SK-N-SH (cell line): Measurements from ENCODE around the gene PHKG2. TPM values are rescaled to one million over a fixed set of nuclear protein-coding genes. Genes with fewer than 3 reads are reported as not detected.

Experiments
- CTCF ChIA-PET: fragments of 300-600, 350-600 bp; formaldehyde crosslinking; extraction: SDS; loops from one replicate; lab custom pipeline; 2021; lab: Yijun Ruan, JAX
- POLR2A ChIA-PET: fragments of 350-600 bp; sonication (Branson Sonifier 250); formaldehyde crosslinking; extraction: SDS; loops from one replicate; lab custom pipeline; 2020; ENCODE audit warnings: antibody characterized with exemption, inconsistent platforms; lab: Yijun Ruan, JAX
- DNase-seq: peaks from one replicate; pipeline ENCODE4 v3.0.0; 2012
- H2AFZ ChIP-seq: fragments of 200-600 bp; sonication (generic); 2 replicates; pipeline ENCODE4 v1.8.1; 2016; ENCODE audit warnings: antibody characterized with exemption, mild to moderate bottlenecking, low read depth
- H3F3A ChIP-seq: fragments of 200-600 bp; sonication (generic); replicated peaks from 2 replicates; pipeline ENCODE3; 2016; ENCODE audit warnings: antibody characterized with exemption, mild to moderate bottlenecking; ENCODE audit not compliant: insufficient read depth
- H3K27ac ChIP-seq, 2 experiments: fragments of 200-500 bp in 1 of 2; fragments of 200-600 bp in 1 of 2; sonication (Bioruptor generic) in 1 of 2; sonication (generic), shearing (Covaris generic) in 1 of 2; 2 replicates each; pipeline versions ENCODE4 v1.5.1 to v1.6.1; 2014 to 2016; ENCODE audit warnings: low read depth in 2 of 2, inconsistent platforms in 1 of 2, low read length in 1 of 2, mild to moderate bottlenecking in 1 of 2, mixed read lengths in 1 of 2
- H3K27me3 ChIP-seq: fragments of 200-600 bp; sonication (generic), shearing (Covaris generic); 2 replicates; pipeline ENCODE4 v1.6.1; 2016; ENCODE audit warnings: mixed run types; ENCODE audit not compliant: insufficient read depth
- H3K36me3 ChIP-seq, 2 experiments: fragments of 200-500 bp in 1 of 2; fragments of 200-600 bp in 1 of 2; sonication (Bioruptor generic) in 1 of 2; sonication (generic) in 1 of 2; replicated peaks in 1 of 2; 2 replicates each; pipeline versions ENCODE3 to v1.5.1; 2014 to 2016; ENCODE audit warnings: low read length in 1 of 2, mild to moderate bottlenecking in 1 of 2; ENCODE audit not compliant: insufficient read depth in 2 of 2, control insufficient read depth in 1 of 2
- H3K4me1 ChIP-seq, 2 experiments: fragments of 200-500 bp in 1 of 2; fragments of 200-600 bp in 1 of 2; sonication (Bioruptor generic) in 1 of 2; sonication (generic), shearing (Covaris generic) in 1 of 2; 2 replicates each; pipeline versions ENCODE4 v1.5.1 to v1.6.1; 2014 to 2016; ENCODE audit warnings: low read depth in 1 of 2, low read length in 1 of 2, mixed run types in 1 of 2; ENCODE audit not compliant: insufficient read depth in 2 of 2, control insufficient read depth in 1 of 2
- H3K4me2 ChIP-seq: fragments of 200-600 bp; sonication (generic), shearing (Covaris generic); 2 replicates; pipeline ENCODE4 v1.6.1; 2017; ENCODE audit warnings: mixed run types
- H3K4me3 ChIP-seq, 2 experiments: fragments of 200-500 bp in 1 of 2; fragments of 200-600 bp in 1 of 2; sonication (Bioruptor generic) in 1 of 2; sonication (generic), shearing (Covaris generic) in 1 of 2; 2 replicates each; pipeline versions ENCODE4 v1.5.1 to v1.8.1; 2014 to 2016; ENCODE audit warnings: low read depth in 2 of 2, inconsistent platforms in 1 of 2, low read length in 1 of 2, mild to moderate bottlenecking in 1 of 2, mixed read lengths in 1 of 2, moderate library complexity in 1 of 2
- H3K79me2 ChIP-seq: fragments of 200-600 bp; sonication (generic); 2 replicates; pipeline ENCODE4 v1.8.1; 2017; ENCODE audit warnings: mild to moderate bottlenecking; ENCODE audit not compliant: insufficient read depth
- H3K9ac ChIP-seq: fragments of 200-600 bp; sonication (generic); 2 replicates; pipeline ENCODE4 v1.6.1; 2017; ENCODE audit warnings: mixed run types
- H3K9me2 ChIP-seq: fragments of 200-600 bp; sonication (generic); 2 replicates; pipeline ENCODE4 v1.6.1; 2017; ENCODE audit warnings: mixed run types
- H3K9me3 ChIP-seq: fragments of 200-600 bp; sonication (generic); 2 replicates; pipeline ENCODE4 v1.6.1; 2017; ENCODE audit warnings: mixed run types, mild to moderate bottlenecking, moderate library complexity
- H4K20me1 ChIP-seq: fragments of 200-600 bp; sonication (generic); 2 replicates; pipeline ENCODE4 v1.6.1; 2017; ENCODE audit warnings: mild to moderate bottlenecking, mixed run types; ENCODE audit not compliant: insufficient read depth
- CHD2 ChIP-seq: fragments of 150-350 bp; IDR thresholded peaks from 2 replicates; pipeline ENCODE4 v1.6.1; 2018; ENCODE audit warnings: low read length; ENCODE audit not compliant: partially characterized antibody
- ELF1 ChIP-seq: IDR thresholded peaks from 2 replicates; pipeline ENCODE4 v1.4.0; 2012
- EP300 ChIP-seq, 2 experiments: IDR thresholded peaks; 2 replicates each; pipeline versions ENCODE4 v1.4.0 to v1.6.1; 2012; ENCODE audit warnings: borderline replicate concordance in 1 of 2, low read depth in 1 of 2, low read length in 1 of 2
- EZH2phosphoT487 ChIP-seq: fragments of 200-600 bp; sonication (generic); IDR thresholded peaks from 2 replicates; pipeline ENCODE4 v1.6.1; 2017; ENCODE audit warnings: low read depth, mixed run types, mild to moderate bottlenecking, antibody characterized with exemption, moderate library complexity, borderline replicate concordance
- FOXM1 ChIP-seq: IDR thresholded peaks from 2 replicates; pipeline ENCODE4 v1.4.0; 2012; ENCODE audit warnings: low read depth, mild to moderate bottlenecking
- MAX ChIP-seq: IDR thresholded peaks from 2 replicates; pipeline ENCODE4 v1.4.0; 2012; ENCODE audit warnings: low read depth
- NFIC ChIP-seq: IDR thresholded peaks from 2 replicates; pipeline ENCODE4 v1.4.0; 2012; ENCODE audit warnings: borderline replicate concordance
- NRF1 ChIP-seq: IDR thresholded peaks from 2 replicates; pipeline ENCODE4 v1.6.1; 2012; ENCODE audit warnings: low read depth, mild to moderate bottlenecking, low read length
- PBX3 ChIP-seq: IDR thresholded peaks from 2 replicates; pipeline ENCODE4; 2012
- POLR2AphosphoS5 ChIP-seq: IDR thresholded peaks from 2 replicates; pipeline ENCODE4 v1.6.1; 2012; ENCODE audit warnings: low read depth, low read length
- RAD21 ChIP-seq: IDR thresholded peaks from 2 replicates; pipeline ENCODE4 v1.6.1; 2012; ENCODE audit warnings: mild to moderate bottlenecking, low read length
- RCOR1 ChIP-seq: fragments of 150-350 bp; IDR thresholded peaks from 2 replicates; pipeline ENCODE4 v1.6.1; 2017; ENCODE audit warnings: antibody characterized with exemption, low read length
- RFX5 ChIP-seq: IDR thresholded peaks from 2 replicates; pipeline ENCODE4 v1.6.1; 2012; ENCODE audit warnings: mild to moderate bottlenecking, improper control_type of control experiment, low read length
- RXRA ChIP-seq: IDR thresholded peaks from 2 replicates; pipeline ENCODE4 v1.4.0; 2012; ENCODE audit warnings: low read depth, mild to moderate bottlenecking, borderline replicate concordance
- SMC3 ChIP-seq: IDR thresholded peaks from 2 replicates; pipeline ENCODE4 v1.6.1; 2012; ENCODE audit warnings: low read depth, low read length, improper control_type of control experiment
- TAF1 ChIP-seq: IDR thresholded peaks from 2 replicates; pipeline ENCODE4 v1.6.1; 2012; ENCODE audit warnings: low read depth, mild to moderate bottlenecking, low read length, moderate library complexity, borderline replicate concordance
- TEAD4 ChIP-seq: IDR thresholded peaks from 2 replicates; pipeline ENCODE4 v1.4.0; 2012; ENCODE audit warnings: mild to moderate bottlenecking, borderline replicate concordance; ENCODE audit not compliant: insufficient read depth
- YY1 ChIP-seq: IDR thresholded peaks from 2 replicates; pipeline ENCODE4 v1.4.0; 2012; ENCODE audit warnings: low read depth, mild to moderate bottlenecking
- WGBS: methylation state at CpG from one replicate; pipeline ENCODE4 v1.1.6; 2017; ENCODE audit warnings: low lambda C conversion rate; 5-methylcytosine and 5-hydroxymethylcytosine counted together
- polyA plus RNA-seq, 3 experiments: library from polyadenylated mRNA; depleted of rRNA; stranded (reverse); fragments of >200 nt; gene quantifications; 2 replicates each; pipeline ENCODE4 v1.2.3, GENCODE V29; 2012
- TF ChIP-seq, protein P1 (sequence below): fragments of 150-350 bp; IDR thresholded peaks from 2 replicates; pipeline ENCODE4 v1.6.1; 2016; ENCODE audit warnings: mild to moderate bottlenecking, low read depth, low read length
- TF ChIP-seq, protein P2 (sequence below): IDR thresholded peaks from 2 replicates; pipeline ENCODE4 v1.4.0; 2012; ENCODE audit warnings: low read depth, borderline replicate concordance

Gene PHKG2
- polyA plus RNA-seq, 1 of the 3 experiments (the other 2 are of a cell fraction): 45.8 TPM

GRCh38 chr16:30722916-30723315 is 25.3 kb upstream of the PHKG2 start (continued):
- TF ChIP-seq, protein P1, sequence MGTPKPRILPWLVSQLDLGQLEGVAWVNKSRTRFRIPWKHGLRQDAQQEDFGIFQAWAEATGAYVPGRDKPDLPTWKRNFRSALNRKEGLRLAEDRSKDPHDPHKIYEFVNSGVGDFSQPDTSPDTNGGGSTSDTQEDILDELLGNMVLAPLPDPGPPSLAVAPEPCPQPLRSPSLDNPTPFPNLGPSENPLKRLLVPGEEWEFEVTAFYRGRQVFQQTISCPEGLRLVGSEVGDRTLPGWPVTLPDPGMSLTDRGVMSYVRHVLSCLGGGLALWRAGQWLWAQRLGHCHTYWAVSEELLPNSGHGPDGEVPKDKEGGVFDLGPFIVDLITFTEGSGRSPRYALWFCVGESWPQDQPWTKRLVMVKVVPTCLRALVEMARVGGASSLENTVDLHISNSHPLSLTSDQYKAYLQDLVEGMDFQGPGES: no peak
- TF ChIP-seq YY1 (no peak), TAF1 (no peak), EZH2phosphoT487 (no peak), RFX5 (no peak), RCOR1 (no peak), FOXM1 (no peak), MAX (no peak), SMC3 (no peak)

DNA sequence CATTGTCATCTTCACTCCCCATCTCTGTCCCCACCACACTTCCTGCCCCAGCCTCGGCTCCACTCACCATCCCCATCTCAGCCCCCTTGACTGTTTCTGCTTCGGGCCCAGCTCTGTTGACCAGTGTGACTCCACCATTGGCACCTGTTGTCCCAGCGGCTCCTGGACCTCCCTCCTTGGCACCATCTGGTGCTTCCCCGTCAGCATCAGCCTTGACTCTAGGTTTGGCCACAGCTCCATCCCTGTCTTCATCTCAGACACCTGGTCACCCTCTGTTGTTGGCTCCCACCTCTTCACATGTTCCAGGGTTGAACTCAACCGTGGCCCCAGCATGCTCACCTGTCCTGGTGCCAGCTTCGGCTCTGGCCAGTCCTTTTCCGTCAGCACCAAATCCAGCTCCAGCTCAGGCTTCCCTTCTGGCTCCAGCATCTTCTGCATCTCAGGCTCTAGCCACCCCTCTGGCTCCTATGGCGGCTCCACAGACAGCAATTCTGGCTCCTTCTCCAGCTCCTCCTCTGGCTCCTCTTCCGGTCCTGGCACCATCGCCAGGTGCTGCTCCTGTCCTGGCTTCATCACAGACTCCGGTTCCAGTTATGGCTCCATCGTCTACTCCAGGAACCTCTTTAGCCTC is 24.4 kb upstream of the PHKG2 start:
- Histone ChIP-seq H3K79me2 (peaks cover 63% of the 10 kb centered on the region), H3K9me2 (no peaks in the 10 kb centered on the region), H3K9ac (no peak overlapping the region), H3K4me3 (no peak overlapping the region), H3K36me3 (peaks cover 72 to 75% of the 10 kb centered on the region in 2 experiments), H2AFZ (no peak overlapping the region), H4K20me1 (0 out of 2 replicates have a peak, but pooled peaks cover 9% of the 10 kb centered on the region), H3K4me2 (no peak overlapping the region), H3K9me3 (no peaks in the 10 kb centered on the region), H3K4me1 (no peaks in the 10 kb centered on the region), H3K27me3 (no peaks in the 10 kb centered on the region), H3K27ac (no peak overlapping the region), H3F3A (peaks cover 14% of the 10 kb centered on the region)
- POLR2A ChIA-PET: interaction anchor here (1.3 to 1.9 kb wide), 2 partner anchors 9 to 24 kb away, joined by 3 to 5 read pairs; partner anchors contain the start of gene PHKG2
- no peak for DNase-seq
- 95% methylated on average over 12 of the region's 12 CpGs for WGBS
- CTCF ChIA-PET: interaction anchor here (1.5 kb wide), 1 partner anchor 12 kb away, joined by 3 read pairs; no protein-coding TSS in a partner anchor
- TF ChIP-seq YY1 (no peak), RXRA (no peak), EP300 (IDR thresholded peaks at IDR 0.05; ENCODE audit: borderline replicate concordance in 1 of 2, low read depth in 1 of 2, low read length in 1 of 2) (no peak), ELF1 (no peak), POLR2AphosphoS5 (no peak), RCOR1 (no peak), CHD2 (no peak), PBX3 (no peak), RAD21 (no peak), NFIC (no peak), NRF1 (no peak), TEAD4 (no peak)
- TF ChIP-seq, protein P1: no peak
- TF ChIP-seq, protein P2, sequence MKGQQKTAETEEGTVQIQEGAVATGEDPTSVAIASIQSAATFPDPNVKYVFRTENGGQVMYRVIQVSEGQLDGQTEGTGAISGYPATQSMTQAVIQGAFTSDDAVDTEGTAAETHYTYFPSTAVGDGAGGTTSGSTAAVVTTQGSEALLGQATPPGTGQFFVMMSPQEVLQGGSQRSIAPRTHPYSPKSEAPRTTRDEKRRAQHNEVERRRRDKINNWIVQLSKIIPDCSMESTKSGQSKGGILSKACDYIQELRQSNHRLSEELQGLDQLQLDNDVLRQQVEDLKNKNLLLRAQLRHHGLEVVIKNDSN: no peak
